ENCODE measurements around the gene TMEM63C. TPM values are rescaled to one million over a fixed set of nuclear protein-coding genes. Genes with fewer than 3 reads are reported as not detected.

TMEM63C gene
- total and polyA plus RNA-seq, 2 experiments from 2014 or later: 0.36 to 1.1 TPM

- peaks cover 14% of the 10 kb centered on the region for H3K27me3 ChIP-seq
- no peak overlapping the region for H3K27ac ChIP-seq
- no peaks in the 10 kb centered on the region for H3K36me3 ChIP-seq
- no peak for DNase-seq (ENCODE audit: low read depth in 1 of 2, low spot score in 1 of 2)
- H3K9me3 ChIP-seq (ENCODE audit: low read depth): no peaks in the 10 kb centered on the region
- TF ChIP-seq CTCF (IDR thresholded peaks at IDR 0.05; ENCODE audit: low read depth, low read length): no peak
- H3K4me1 ChIP-seq (ENCODE audit: low read depth): no peaks in the 10 kb centered on the region
- no peak overlapping the region for H3K4me3 ChIP-seq
These were observed 13.1 kb downstream of the TMEM63C start for GRCh38 chr14:77194706-77195105.

GRCh38 chr14:77195766-77196165 lies 14.2 kb downstream of the TMEM63C start:
- Histone ChIP-seq H3K36me3 (no peaks in the 10 kb centered on the region), H3K4me1 (ENCODE audit: low read depth) (no peaks in the 10 kb centered on the region), H3K9me3 (ENCODE audit: low read depth) (no peaks in the 10 kb centered on the region), H3K27me3 (peaks cover 14% of the 10 kb centered on the region), H3K27ac (no peak overlapping the region), H3K4me3 (no peak overlapping the region)
- DNase-seq (ENCODE audit: low read depth in 1 of 2, low spot score in 1 of 2): no peak
- no peak for TF ChIP-seq CTCF (IDR thresholded peaks at IDR 0.05; ENCODE audit: low read depth, low read length)

GRCh38 chr14:77197988-77198387 lies 16.4 kb downstream of the TMEM63C start:
- H3K4me1 ChIP-seq (ENCODE audit: low read depth): no peaks in the 10 kb centered on the region
- H3K27ac ChIP-seq: no peak overlapping the region
- H3K9me3 ChIP-seq (ENCODE audit: low read depth): no peaks in the 10 kb centered on the region
- DNase-seq (ENCODE audit: low read depth in 1 of 2, low spot score in 1 of 2): no peak
- H3K4me3 ChIP-seq: no peak overlapping the region
- H3K27me3 ChIP-seq: peaks cover 10% of the 10 kb centered on the region
- TF ChIP-seq CTCF (IDR thresholded peaks at IDR 0.05; ENCODE audit: low read depth, low read length): no peak
- no peaks in the 10 kb centered on the region for H3K36me3 ChIP-seq

GRCh38 chr14:77198561-77198960 lies 17.0 kb downstream of the TMEM63C start:
- Histone ChIP-seq H3K4me1 (ENCODE audit: low read depth) (no peaks in the 10 kb centered on the region), H3K27me3 (peaks cover 10% of the 10 kb centered on the region)
- no peak for TF ChIP-seq CTCF (IDR thresholded peaks at IDR 0.05; ENCODE audit: low read depth, low read length)

GRCh38 chr14:77199590-77199989 lies 18.0 kb downstream of the TMEM63C start:
- H3K27me3 ChIP-seq: peaks cover 10% of the 10 kb centered on the region
- H3K4me3 ChIP-seq: no peak overlapping the region
- no peaks in the 10 kb centered on the region for H3K36me3 ChIP-seq
- DNase-seq (ENCODE audit: low read depth in 1 of 2, low spot score in 1 of 2): no peak
- no peak overlapping the region for H3K27ac ChIP-seq
- H3K4me1 ChIP-seq (ENCODE audit: low read depth): no peaks in the 10 kb centered on the region
- no peaks in the 10 kb centered on the region for H3K9me3 ChIP-seq (ENCODE audit: low read depth)
- no peak for TF ChIP-seq CTCF (IDR thresholded peaks at IDR 0.05; ENCODE audit: low read depth, low read length)

More at GRCh38 chr14:77198561-77198960, 17.0 kb downstream of the TMEM63C start:
- no peak overlapping the region for H3K4me3 ChIP-seq
- H3K9me3 ChIP-seq (ENCODE audit: low read depth): no peaks in the 10 kb centered on the region
- no peak for DNase-seq (ENCODE audit: low read depth in 1 of 2, low spot score in 1 of 2)
- H3K27ac ChIP-seq: no peak overlapping the region
- H3K36me3 ChIP-seq: no peaks in the 10 kb centered on the region
